ENCODE data around the gene C5orf58. TPM values are rescaled to one million over a fixed set of nuclear protein-coding genes. Genes with fewer than 3 reads are reported as not detected.
A peak's percentile ranks its signal among the peaks of the same experiment; 100 is the strongest.

The C5orf58 gene
- total RNA-seq (2011; cell fraction: chromatin; rRNA removed; ENCODE audit: low replicate concordance), result 0.30 TPM in 1 of 2 replicates, not detected in the other
- 0.67 TPM in 1 of 2 replicates, not detected in the other for total RNA-seq (2011; cell fraction: nucleolus; rRNA removed)
- 0.22 and 1.2 TPM in 2 replicates for total RNA-seq (2011; cell fraction: nucleoplasm; rRNA removed)
- total RNA-seq (2014; rRNA removed) (1.8 and 2.9 TPM in 2 replicates), total RNA-seq (2014; rRNA removed; fragmentation: Illumina TruSeq; extraction: Trizol) (4.3 and 5.3 TPM in 2 replicates), total RNA-seq (2015; rRNA removed; fragmentation: Illumina TruSeq; extraction: Trizol) (2.6 and 4.0 TPM in 2 replicates), total RNA-seq (2021) (1.9 and 2.4 TPM in 2 replicates), polyA plus RNA-seq (2011; rRNA removed) (0.03 and 1.5 TPM in 2 replicates), polyA plus RNA-seq (2014; fragmentation: Illumina TruSeq; extraction: Trizol) (5.0 and 5.4 TPM in 2 replicates), polyA plus RNA-seq (2014; fragmentation: Nextera tagmentation; extraction: Ambion mirVana) (1 to 10 TPM; 6.5 to 7.6 TPM), polyA plus RNA-seq (2014; rRNA removed) (4.9 and 5.4 TPM in 2 replicates), polyA minus RNA-seq (2011; rRNA and poly(A)+ RNA removed) (not detected in 2 replicates), Bru-seq, nascent RNA (percentile 38 among the genes with signal in this experiment), BruChase-seq, experiment 1, labeled RNA remaining after a 2-hour chase (percentile 36 among the genes with signal in this experiment), BruChase-seq, experiment 2, labeled RNA remaining after a 6-hour chase (percentile 41 among the genes with signal in this experiment)
- 0.18 TPM in 1 of 2 replicates, not detected in the other for polyA plus RNA-seq (2011; cell fraction: cytosol; rRNA removed)
- 0.57 TPM in 1 of 2 replicates, not detected in the other for polyA plus RNA-seq (2011; cell fraction: nucleus; rRNA removed)
- 3.5 and 4.1 TPM in 2 replicates for polyA plus RNA-seq (2012)
- polyA minus RNA-seq (2011; cell fraction: cytosol; rRNA and poly(A)+ RNA removed), result not detected in 2 replicates
- polyA minus RNA-seq (2011; cell fraction: nucleus; rRNA and poly(A)+ RNA removed), result 0.40 TPM in 1 of 2 replicates, not detected in the other
- long read RNA-seq, experiment 1, partial matches to known transcripts, result 0 of 1 reads
- long read RNA-seq, experiment 1, other reads (novel, unspliced or antisense), result 1 of 1 reads
- long read RNA-seq, experiment 2, partial matches to known transcripts, result 0 of 1 reads
- long read RNA-seq, experiment 2, other reads (novel, unspliced or antisense), result 0 of 1 reads
- long read RNA-seq, experiment 3, result 0 reads

- Histone ChIP-seq H3K4me1 (replicated peaks in 1 of 2; ENCODE audit: control insufficient read depth in 2 of 2, insufficient read depth in 2 of 2, low read length in 2 of 2) (peaks cover 0 to 11% of the 10 kb centered on the region in 2 experiments; a peak in 1 of 5 replicates), H3K79me2 (ENCODE audit: control insufficient read depth, insufficient read depth, low read length) (no peaks in the 10 kb centered on the region), H3K4me2 (ENCODE audit: insufficient read depth, low read length) (peak within 1 kb of the TSS; percentile 10; the same call in 1 of the 2 replicates), H2AFZ (ENCODE audit: low read depth, low read length) (peak within 1 kb of the TSS; percentile 51), H3K9ac (ENCODE audit: insufficient read depth in 1 of 2, low read depth in 2 of 2, low read length in 2 of 2) (no peak within 1 kb of the TSS; a peak in 1 of 4 replicates), H3K27ac (ENCODE audit: extremely low read depth, low read depth, low read length) (no peak within 1 kb of the TSS), H3K9me1 (ENCODE audit: control insufficient read depth, insufficient read depth, low read length) (no peaks in the 10 kb centered on the region), H3K9me3 (replicated peaks; ENCODE audit: control insufficient read depth, insufficient read depth, low read depth, low read length) (no peaks in the 10 kb centered on the region), H3K36me3 (ENCODE audit: control insufficient read depth, insufficient read depth, low read length) (no peaks in the 10 kb centered on the region), H3K27me3 (ENCODE audit: control insufficient read depth in 2 of 2, insufficient read depth in 2 of 2, low read length in 2 of 2) (no peaks in the 10 kb centered on the region), H3K4me3 (no peak within 1 kb of the TSS; the same call in 1 of the 2 replicates), H4K20me1 (replicated peaks; ENCODE audit: control insufficient read depth, insufficient read depth, low read length) (no peaks in the 10 kb centered on the region)
- WGBS (ENCODE audit: insufficient coverage, low coverage, missing lambda C conversion rate), result 59% methylated on average over 23 of the region's 27 CpGs
- ATAC-seq (peak; percentile 83), DNase-seq (ENCODE audit: extremely low read depth in 1 of 4, low spot score in 3 of 4) (peak; percentile 27 to 48 (median 35)), FAIRE-seq (no peak)
- intact Hi-C loops (cut with micrococcal nuclease) (no loop called here), in situ Hi-C loops (cut with MboI) (no loop called here)
- no TSS peak for BruUV-seq (replicated peaks)
- ChIA-PET POLR2A (interaction anchor here (0.6 kb wide), 1 partner anchor 388 kb away, joined by 3 read pairs; no protein-coding TSS in a partner anchor), CTCF (ENCODE audit: low intra/inter-chr PET ratio) (no interaction called here)
- TF ChIP-seq ZNF347 (CRISPR knock-in tag; IDR thresholded peaks at IDR 0.05; ENCODE audit: low read depth) (no peak), USF2 (CRISPR knock-in tag; IDR thresholded peaks at IDR 0.05) (no peak), SMAD1 (IDR thresholded peaks at IDR 0.05; ENCODE audit: low read depth, low read length, partially characterized antibody) (no peak), ZNF143 (CRISPR knock-in tag; IDR thresholded peaks at IDR 0.05) (peak; percentile 65; the same call in 1 of the 2 replicates), U2AF1 (optimal IDR thresholded peaks at IDR 0.05; ENCODE audit: low read depth, low read length) (no peak), CREM (IDR thresholded peaks at IDR 0.05; ENCODE audit: low read depth) (0 out of 2 replicates have a peak, but pooled peaks have one; percentile 11), TBP (optimal IDR thresholded peaks at IDR 0.05; ENCODE audit: low read depth, low read length) (no peak), SIN3B (IDR thresholded peaks at IDR 0.05; ENCODE audit: low read depth) (no peak), NFYB (IDR thresholded peaks at IDR 0.05; ENCODE audit: extremely low read depth, insufficient read length) (peak; percentile 49), HCFC1 (IDR thresholded peaks at IDR 0.05; ENCODE audit: low read depth, low read length) (peak; percentile 77), ADNP (tag; IDR thresholded peaks at IDR 0.05) (no peak), ZNF23 (CRISPR knock-in tag; IDR thresholded peaks at IDR 0.05) (no peak), TAF1 (IDR thresholded peaks at IDR 0.05; ENCODE audit: control insufficient read depth, extremely low read depth, insufficient read depth, low read length, severe bottlenecking) (no peak), ETV6 (IDR thresholded peaks at IDR 0.05; ENCODE audit: borderline replicate concordance in 1 of 2, low read depth in 2 of 2, low read length in 1 of 2) (no peak), ETV6 (CRISPR knock-in tag; IDR thresholded peaks at IDR 0.05; ENCODE audit: borderline replicate concordance) (no peak)
- TF ChIP-seq, protein P1, sequence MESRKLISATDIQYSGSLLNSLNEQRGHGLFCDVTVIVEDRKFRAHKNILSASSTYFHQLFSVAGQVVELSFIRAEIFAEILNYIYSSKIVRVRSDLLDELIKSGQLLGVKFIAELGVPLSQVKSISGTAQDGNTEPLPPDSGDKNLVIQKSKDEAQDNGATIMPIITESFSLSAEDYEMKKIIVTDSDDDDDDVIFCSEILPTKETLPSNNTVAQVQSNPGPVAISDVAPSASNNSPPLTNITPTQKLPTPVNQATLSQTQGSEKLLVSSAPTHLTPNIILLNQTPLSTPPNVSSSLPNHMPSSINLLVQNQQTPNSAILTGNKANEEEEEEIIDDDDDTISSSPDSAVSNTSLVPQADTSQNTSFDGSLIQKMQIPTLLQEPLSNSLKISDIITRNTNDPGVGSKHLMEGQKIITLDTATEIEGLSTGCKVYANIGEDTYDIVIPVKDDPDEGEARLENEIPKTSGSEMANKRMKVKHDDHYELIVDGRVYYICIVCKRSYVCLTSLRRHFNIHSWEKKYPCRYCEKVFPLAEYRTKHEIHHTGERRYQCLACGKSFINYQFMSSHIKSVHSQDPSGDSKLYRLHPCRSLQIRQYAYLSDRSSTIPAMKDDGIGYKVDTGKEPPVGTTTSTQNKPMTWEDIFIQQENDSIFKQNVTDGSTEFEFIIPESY (CRISPR knock-in tag; IDR thresholded peaks at IDR 0.05), result peak; percentile 36; the same call in 1 of the 2 replicates
Observed at GRCh38 chr5:170232786-170233185, at the start of gene C5orf58. C5orf58 (plus strand) TSS chr5:170232985; CDS start chr5:170234977, 1,992 bp downstream.
